ENCODE results near the gene FARP1.

Gene FARP1

DNA sequence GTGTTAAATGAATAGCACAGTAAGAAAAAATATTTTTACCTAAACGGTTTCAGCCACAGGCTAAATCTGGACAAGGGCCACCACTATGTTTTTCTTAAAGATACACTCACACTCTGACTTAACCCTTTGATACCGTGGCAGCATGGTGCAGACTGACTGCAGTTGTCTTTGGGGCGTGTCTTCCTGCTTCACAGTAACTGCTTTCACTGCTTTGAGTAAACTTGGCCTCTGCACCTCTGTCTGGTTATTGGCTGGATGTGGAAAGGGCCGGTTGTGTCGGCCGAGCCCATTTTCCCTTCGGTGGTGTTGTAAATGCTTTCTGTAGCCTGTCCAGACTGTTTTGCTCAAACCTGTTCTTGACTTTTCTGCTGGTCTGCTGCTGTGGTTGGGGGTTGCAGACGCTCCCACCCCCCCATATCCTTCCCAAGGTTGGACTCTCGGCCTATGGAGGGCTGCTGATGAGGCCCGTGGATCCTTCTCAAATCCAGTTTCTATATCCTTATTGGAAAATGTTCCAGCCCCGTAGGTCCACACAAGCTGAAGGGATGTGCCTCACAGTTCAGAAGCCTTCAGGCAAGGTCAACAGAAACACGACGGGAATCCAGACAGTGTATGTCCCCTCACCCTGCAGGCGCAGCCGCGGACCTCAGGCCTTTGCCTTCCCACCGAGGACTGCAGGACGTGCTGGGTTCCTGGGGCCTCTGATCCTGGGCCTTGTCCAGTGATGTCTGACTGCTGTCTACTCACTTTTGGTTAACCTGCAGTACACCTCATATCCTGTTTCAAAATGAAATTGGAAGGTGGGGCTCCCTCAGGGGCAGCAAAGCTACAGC, 124.4 kb downstream of the FARP1 start:
- Histone ChIP-seq H3K36me3 (ENCODE audit: control insufficient read depth in 2 of 2, insufficient read depth in 1 of 2, low read length in 2 of 2) (no peaks in the 10 kb centered on the region), H3K9me3 (ENCODE audit: control insufficient read depth, insufficient read depth, low read depth, low read length) (no peaks in the 10 kb centered on the region), H3K27ac (ENCODE audit: extremely low read depth, low read depth, low read length) (peak overlapping the region; percentile 24; the same call in 1 of the 2 replicates), H3K4me3 (ENCODE audit: low read depth, low read length) (no peak overlapping the region), H3K4me1 (ENCODE audit: control insufficient read depth, insufficient read depth, low read length) (no peaks in the 10 kb centered on the region)
- no peak for TF ChIP-seq ZFHX2 (tag by site-specific recombination; conservative IDR thresholded peaks at IDR 0.05)
- TF ChIP-seq ZNF664 (tag by site-specific recombination; IDR thresholded peaks at IDR 0.05) = no peak
- TF ChIP-seq ZNF747 (tag by site-specific recombination; IDR thresholded peaks at IDR 0.05) = no peak
- no peak for TF ChIP-seq ZNF274 (IDR thresholded peaks at IDR 0.05; ENCODE audit: low read length)
- no peak for TF ChIP-seq ZNF274 (tag by site-specific recombination; IDR thresholded peaks at IDR 0.05; ENCODE audit: borderline replicate concordance)
- no peak for TF ChIP-seq ZNF501 (tag by site-specific recombination; IDR thresholded peaks at IDR 0.05)
- no peak for TF ChIP-seq ZNF114 (tag by site-specific recombination; IDR thresholded peaks at IDR 0.05)
- TF ChIP-seq ZNF292 (tag by site-specific recombination; IDR thresholded peaks at IDR 0.05; ENCODE audit: borderline replicate concordance, low read depth) = no peak
- TF ChIP-seq GLI2 (tag by site-specific recombination; IDR thresholded peaks at IDR 0.05; ENCODE audit: borderline replicate concordance, low read depth) = no peak
- TF ChIP-seq SETDB1 (IDR thresholded peaks at IDR 0.05; ENCODE audit: insufficient read length, low read length) = no peak
- no peak for TF ChIP-seq ZFP37 (tag by site-specific recombination; IDR thresholded peaks at IDR 0.05)
- TF ChIP-seq ZNF221 (tag by site-specific recombination; IDR thresholded peaks at IDR 0.05; ENCODE audit: borderline replicate concordance) = no peak
- TF ChIP-seq ZNF311 (tag by site-specific recombination; IDR thresholded peaks at IDR 0.05; ENCODE audit: borderline replicate concordance) = no peak
- TF ChIP-seq HOXD13 (CRISPR knock-in tag; IDR thresholded peaks at IDR 0.05; ENCODE audit: borderline replicate concordance) = no peak
- no peak for TF ChIP-seq ZNF513 (tag by site-specific recombination; IDR thresholded peaks at IDR 0.05)
- TF ChIP-seq ZNF26 (tag by site-specific recombination; IDR thresholded peaks at IDR 0.05) = no peak
- TF ChIP-seq ATF2 (tag by site-specific recombination; IDR thresholded peaks at IDR 0.05; ENCODE audit: low read depth) = no peak
- TF ChIP-seq, protein P1, sequence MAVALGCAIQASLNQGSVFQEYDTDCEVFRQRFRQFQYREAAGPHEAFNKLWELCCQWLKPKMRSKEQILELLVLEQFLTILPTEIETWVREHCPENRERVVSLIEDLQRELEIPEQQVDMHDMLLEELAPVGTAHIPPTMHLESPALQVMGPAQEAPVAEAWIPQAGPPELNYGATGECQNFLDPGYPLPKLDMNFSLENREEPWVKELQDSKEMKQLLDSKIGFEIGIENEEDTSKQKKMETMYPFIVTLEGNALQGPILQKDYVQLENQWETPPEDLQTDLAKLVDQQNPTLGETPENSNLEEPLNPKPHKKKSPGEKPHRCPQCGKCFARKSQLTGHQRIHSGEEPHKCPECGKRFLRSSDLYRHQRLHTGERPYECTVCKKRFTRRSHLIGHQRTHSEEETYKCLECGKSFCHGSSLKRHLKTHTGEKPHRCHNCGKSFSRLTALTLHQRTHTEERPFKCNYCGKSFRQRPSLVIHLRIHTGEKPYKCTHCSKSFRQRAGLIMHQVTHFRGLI (tag by site-specific recombination; IDR thresholded peaks at IDR 0.05) = no peak
- TF ChIP-seq ZNF707 (tag by site-specific recombination; IDR thresholded peaks at IDR 0.05) = no peak
- TF ChIP-seq SCRT2 (tag by site-specific recombination; IDR thresholded peaks at IDR 0.05) = no peak
- no peak for TF ChIP-seq KLF9 (tag by site-specific recombination; IDR thresholded peaks at IDR 0.05; ENCODE audit: low read depth)
- ChIA-PET CTCF (no interaction called here), POLR2A (no interaction called here)
